ENCODE measurements around the gene TCEA2. TPM values are rescaled to one million over a fixed set of nuclear protein-coding genes. Genes with fewer than 3 reads are reported as not detected.

TCEA2 gene
- total and polyA plus RNA-seq, 2 of the 13 experiments (the other 11 are each of a cell fraction or from before 2014, with no cell fraction given) = 28.1 to 33.7 TPM

DNA sequence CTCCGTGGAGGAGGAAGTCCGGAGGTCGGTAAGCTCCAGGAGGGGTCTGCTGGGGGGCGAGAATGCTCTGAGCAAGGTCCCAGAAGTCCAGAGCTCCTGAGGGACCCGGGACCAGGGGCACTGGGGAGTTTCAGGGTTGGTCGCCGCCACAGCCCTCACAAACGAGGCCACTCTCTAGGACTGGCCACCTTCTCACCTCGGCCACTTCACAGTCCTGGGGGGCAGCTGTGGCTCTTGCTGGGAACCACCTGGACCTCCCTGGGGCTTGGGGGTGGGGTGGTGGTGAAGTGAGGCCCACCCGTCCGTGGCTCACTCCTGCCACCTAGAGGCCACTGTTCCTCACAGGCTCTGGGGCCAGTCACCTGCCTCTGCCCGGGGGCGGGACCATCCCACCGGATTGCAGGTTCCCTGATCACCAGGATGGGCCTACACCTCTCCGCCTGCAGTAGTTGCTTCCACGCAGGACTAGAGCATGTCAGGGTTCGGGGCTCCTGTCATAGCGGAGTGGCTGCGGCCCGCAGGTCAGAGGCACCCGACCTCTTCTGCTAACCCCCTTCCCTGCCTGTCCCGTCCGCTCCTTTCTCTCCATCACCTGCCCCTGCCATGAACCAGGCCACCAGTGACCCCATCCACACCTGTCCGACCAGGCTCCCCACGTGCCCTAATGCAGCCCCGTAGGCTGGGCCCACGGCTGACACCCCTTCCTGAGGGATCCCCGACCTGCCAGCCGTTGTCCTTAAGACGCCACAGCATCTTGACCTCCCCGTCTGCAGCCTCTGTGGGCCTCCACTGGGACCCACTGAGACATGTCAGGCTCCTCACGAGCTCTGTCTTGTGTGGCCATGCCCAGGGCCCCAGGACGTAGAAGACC, 5.1 kb upstream of the TCEA2 start (continued):
- TF ChIP-seq, protein P1, sequence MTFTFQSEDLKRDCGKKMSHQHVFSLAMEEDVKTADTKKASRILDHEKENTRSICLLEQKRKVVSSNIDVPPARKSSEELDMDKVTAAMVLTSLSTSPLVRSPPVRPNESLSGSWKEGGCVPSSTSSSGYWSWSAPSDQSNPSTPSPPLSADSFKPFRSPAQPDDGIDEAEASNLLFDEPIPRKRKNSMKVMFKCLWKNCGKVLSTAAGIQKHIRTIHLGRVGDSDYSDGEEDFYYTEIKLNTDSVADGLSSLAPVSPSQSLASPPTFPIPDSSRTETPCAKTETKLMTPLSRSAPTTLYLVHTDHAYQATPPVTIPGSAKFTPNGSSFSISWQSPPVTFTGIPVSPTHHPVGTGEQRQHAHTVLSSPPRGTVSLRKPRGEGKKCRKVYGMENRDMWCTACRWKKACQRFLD (CRISPR knock-in tag; IDR thresholded peaks at IDR 0.05; ENCODE audit: borderline replicate concordance) = no peak
- TF ChIP-seq HNRNPUL1 (IDR thresholded peaks at IDR 0.05; ENCODE audit: low read depth, low read length) (no peak), ZNF775 (CRISPR knock-in tag; IDR thresholded peaks at IDR 0.05; ENCODE audit: borderline replicate concordance) (no peak), ZNF451 (CRISPR knock-in tag; IDR thresholded peaks at IDR 0.05) (0 out of 2 replicates have a peak, but pooled peaks have one; percentile 71), ATF7 (IDR thresholded peaks at IDR 0.05) (no peak), ATF7 (CRISPR knock-in tag; IDR thresholded peaks at IDR 0.05) (0 out of 2 replicates have a peak, but pooled peaks have one; percentile 19), MIER2 (CRISPR knock-in tag; IDR thresholded peaks at IDR 0.05) (0 out of 2 replicates have a peak, but pooled peaks have one; percentile 55), ZNF883 (CRISPR knock-in tag; IDR thresholded peaks at IDR 0.05; ENCODE audit: not compliant biosample characterization) (no peak), ZSCAN25 (CRISPR knock-in tag; IDR thresholded peaks at IDR 0.05) (no peak), ELF3 (CRISPR knock-in tag; IDR thresholded peaks at IDR 0.05) (peak; percentile 30; the same call in 1 of the 2 replicates), YEATS4 (CRISPR knock-in tag; IDR thresholded peaks at IDR 0.05; ENCODE audit: borderline replicate concordance) (no peak), ZNF558 (CRISPR knock-in tag; IDR thresholded peaks at IDR 0.05; ENCODE audit: borderline replicate concordance) (no peak), SRF (IDR thresholded peaks at IDR 0.05; ENCODE audit: low read depth, low read length) (no peak), PLRG1 (conservative IDR thresholded peaks at IDR 0.05) (no peak), FOSL1 (CRISPR knock-in tag; IDR thresholded peaks at IDR 0.05; ENCODE audit: borderline replicate concordance) (no peak), ZFP41 (CRISPR knock-in tag; IDR thresholded peaks at IDR 0.05; ENCODE audit: borderline replicate concordance) (no peak; the same call in 1 of the 2 replicates)
- TF ChIP-seq, protein P2, sequence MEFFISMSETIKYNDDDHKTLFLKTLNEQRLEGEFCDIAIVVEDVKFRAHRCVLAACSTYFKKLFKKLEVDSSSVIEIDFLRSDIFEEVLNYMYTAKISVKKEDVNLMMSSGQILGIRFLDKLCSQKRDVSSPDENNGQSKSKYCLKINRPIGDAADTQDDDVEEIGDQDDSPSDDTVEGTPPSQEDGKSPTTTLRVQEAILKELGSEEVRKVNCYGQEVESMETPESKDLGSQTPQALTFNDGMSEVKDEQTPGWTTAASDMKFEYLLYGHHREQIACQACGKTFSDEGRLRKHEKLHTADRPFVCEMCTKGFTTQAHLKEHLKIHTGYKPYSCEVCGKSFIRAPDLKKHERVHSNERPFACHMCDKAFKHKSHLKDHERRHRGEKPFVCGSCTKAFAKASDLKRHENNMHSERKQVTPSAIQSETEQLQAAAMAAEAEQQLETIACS (CRISPR knock-in tag; IDR thresholded peaks at IDR 0.05) = 0 out of 2 replicates have a peak, but pooled peaks have one; percentile 39
- TF ChIP-seq, protein P3, sequence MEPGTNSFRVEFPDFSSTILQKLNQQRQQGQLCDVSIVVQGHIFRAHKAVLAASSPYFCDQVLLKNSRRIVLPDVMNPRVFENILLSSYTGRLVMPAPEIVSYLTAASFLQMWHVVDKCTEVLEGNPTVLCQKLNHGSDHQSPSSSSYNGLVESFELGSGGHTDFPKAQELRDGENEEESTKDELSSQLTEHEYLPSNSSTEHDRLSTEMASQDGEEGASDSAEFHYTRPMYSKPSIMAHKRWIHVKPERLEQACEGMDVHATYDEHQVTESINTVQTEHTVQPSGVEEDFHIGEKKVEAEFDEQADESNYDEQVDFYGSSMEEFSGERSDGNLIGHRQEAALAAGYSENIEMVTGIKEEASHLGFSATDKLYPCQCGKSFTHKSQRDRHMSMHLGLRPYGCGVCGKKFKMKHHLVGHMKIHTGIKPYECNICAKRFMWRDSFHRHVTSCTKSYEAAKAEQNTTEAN (CRISPR knock-in tag; conservative IDR thresholded peaks at IDR 0.05) = no peak; the same call in 1 of the 2 replicates
- TF ChIP-seq, protein P4, sequence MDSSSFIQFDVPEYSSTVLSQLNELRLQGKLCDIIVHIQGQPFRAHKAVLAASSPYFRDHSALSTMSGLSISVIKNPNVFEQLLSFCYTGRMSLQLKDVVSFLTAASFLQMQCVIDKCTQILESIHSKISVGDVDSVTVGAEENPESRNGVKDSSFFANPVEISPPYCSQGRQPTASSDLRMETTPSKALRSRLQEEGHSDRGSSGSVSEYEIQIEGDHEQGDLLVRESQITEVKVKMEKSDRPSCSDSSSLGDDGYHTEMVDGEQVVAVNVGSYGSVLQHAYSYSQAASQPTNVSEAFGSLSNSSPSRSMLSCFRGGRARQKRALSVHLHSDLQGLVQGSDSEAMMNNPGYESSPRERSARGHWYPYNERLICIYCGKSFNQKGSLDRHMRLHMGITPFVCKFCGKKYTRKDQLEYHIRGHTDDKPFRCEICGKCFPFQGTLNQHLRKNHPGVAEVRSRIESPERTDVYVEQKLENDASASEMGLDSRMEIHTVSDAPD (CRISPR knock-in tag; IDR thresholded peaks at IDR 0.05) = no peak
- TF ChIP-seq, protein P5, sequence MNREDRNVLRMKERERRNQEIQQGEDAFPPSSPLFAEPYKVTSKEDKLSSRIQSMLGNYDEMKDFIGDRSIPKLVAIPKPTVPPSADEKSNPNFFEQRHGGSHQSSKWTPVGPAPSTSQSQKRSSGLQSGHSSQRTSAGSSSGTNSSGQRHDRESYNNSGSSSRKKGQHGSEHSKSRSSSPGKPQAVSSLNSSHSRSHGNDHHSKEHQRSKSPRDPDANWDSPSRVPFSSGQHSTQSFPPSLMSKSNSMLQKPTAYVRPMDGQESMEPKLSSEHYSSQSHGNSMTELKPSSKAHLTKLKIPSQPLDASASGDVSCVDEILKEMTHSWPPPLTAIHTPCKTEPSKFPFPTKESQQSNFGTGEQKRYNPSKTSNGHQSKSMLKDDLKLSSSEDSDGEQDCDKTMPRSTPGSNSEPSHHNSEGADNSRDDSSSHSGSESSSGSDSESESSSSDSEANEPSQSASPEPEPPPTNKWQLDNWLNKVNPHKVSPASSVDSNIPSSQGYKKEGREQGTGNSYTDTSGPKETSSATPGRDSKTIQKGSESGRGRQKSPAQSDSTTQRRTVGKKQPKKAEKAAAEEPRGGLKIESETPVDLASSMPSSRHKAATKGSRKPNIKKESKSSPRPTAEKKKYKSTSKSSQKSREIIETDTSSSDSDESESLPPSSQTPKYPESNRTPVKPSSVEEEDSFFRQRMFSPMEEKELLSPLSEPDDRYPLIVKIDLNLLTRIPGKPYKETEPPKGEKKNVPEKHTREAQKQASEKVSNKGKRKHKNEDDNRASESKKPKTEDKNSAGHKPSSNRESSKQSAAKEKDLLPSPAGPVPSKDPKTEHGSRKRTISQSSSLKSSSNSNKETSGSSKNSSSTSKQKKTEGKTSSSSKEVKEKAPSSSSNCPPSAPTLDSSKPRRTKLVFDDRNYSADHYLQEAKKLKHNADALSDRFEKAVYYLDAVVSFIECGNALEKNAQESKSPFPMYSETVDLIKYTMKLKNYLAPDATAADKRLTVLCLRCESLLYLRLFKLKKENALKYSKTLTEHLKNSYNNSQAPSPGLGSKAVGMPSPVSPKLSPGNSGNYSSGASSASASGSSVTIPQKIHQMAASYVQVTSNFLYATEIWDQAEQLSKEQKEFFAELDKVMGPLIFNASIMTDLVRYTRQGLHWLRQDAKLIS (CRISPR knock-in tag; IDR thresholded peaks at IDR 0.05) = no peak
